Measurements from ENCODE around the gene MKLN1.

DNA sequence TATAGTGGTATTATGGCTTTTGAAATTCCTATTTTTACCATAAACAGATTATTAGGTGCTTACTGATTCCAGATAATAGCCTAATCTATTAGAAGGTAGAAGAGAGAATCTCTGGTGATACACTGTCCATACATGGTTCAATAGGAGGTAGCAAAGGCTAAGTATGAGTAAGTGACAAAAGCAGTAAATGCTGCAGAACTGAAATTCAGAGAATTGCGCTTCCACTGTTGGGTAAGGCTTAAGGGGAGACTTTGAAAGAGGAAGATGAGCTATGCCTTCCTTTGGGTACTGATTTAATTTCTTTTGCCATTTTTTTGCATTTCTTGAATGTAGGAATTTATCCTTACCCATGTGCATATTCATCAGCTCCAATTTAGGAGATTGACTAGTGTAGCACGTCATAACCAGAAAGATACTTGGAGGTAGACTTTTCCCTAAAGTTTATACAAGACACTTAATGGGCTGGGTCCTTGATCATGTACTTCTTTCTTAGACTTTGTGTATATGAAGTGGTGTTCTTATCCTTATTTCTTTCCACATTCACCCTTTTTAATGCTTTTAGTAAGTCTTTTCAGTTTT is 15.3 kb downstream of the MKLN1 start:
- TF ChIP-seq POLR2AphosphoS5 (IDR thresholded peaks at IDR 0.05; ENCODE audit: low read depth, low read length) (no peak), POLR2A (IDR thresholded peaks at IDR 0.05; ENCODE audit: low read depth, low read length) (no peak)

All from GM12892 (cell line).